Upper lobe of left lung (tissue), 6 donors: Measurements from ENCODE around the gene IL17A. TPM values are rescaled to one million over a fixed set of nuclear protein-coding genes. Genes with fewer than 3 reads are reported as not detected.

ENCODE experiments used
- ATAC-seq, 2 donors: fragments of 200-7000 bp; cut with Tn5 transposase; one replicate each; pipeline ENCODE4 v1.9.1; 2022; ENCODE audit warnings: mild to moderate bottlenecking in 2 of 2, moderate library complexity in 2 of 2; ENCODE audit not compliant: low FRiP score in 2 of 2
- DNase-seq, 2 donors: peaks; one replicate each; pipeline ENCODE4 v3.0.0-alpha.2; 2019 to 2020
- H3K27ac ChIP-seq, 4 donors: fragments of 200-600 bp; sonication (generic); one replicate each; pipeline ENCODE4 v1.5.1; 2016 to 2019
- H3K27me3 ChIP-seq, 4 donors: fragments of 200-600 bp; sonication (generic); one replicate each; pipeline ENCODE4 v1.5.1; 2017 to 2019
- H3K36me3 ChIP-seq, 4 donors: fragments of 200-600 bp; sonication (generic); one replicate each; pipeline ENCODE4 v1.5.1; 2016 to 2019
- H3K4me1 ChIP-seq, 4 donors: fragments of 200-600 bp; sonication (generic); one replicate each; pipeline ENCODE4 v1.5.1; 2018 to 2019
- H3K4me3 ChIP-seq, 4 donors: fragments of 200-600 bp; sonication (generic); one replicate each; pipeline ENCODE4 v1.5.1; 2017 to 2019; ENCODE audit warnings: mild to moderate bottlenecking in 2 of 4, moderate library complexity in 1 of 4
- H3K9me3 ChIP-seq, 4 donors: fragments of 200-600 bp; sonication (generic); one replicate each; pipeline ENCODE4 v1.5.1; 2018 to 2019
- CTCF ChIP-seq, 6 experiments: fragments of 450-650 bp in 4 of 6; fragments of 200-600 bp in 2 of 6; sonication (generic) in 2 of 6; IDR thresholded peaks; one replicate each; pipeline ENCODE4 v1.5.1; 2016 to 2019; ENCODE audit warnings: antibody characterized with exemption in 6 of 6
- EP300 ChIP-seq, 4 donors: sonication (generic); formaldehyde crosslinking; IDR thresholded peaks; one replicate each; pipeline ENCODE4 v1.5.1; 2017; ENCODE audit warnings: antibody characterized with exemption in 4 of 4, control low read depth in 2 of 4
- POLR2A ChIP-seq, 4 donors: fragments of 450-650 bp; IDR thresholded peaks; one replicate each; pipeline ENCODE4 v1.5.1; 2016 to 2017; ENCODE audit warnings: antibody characterized with exemption in 4 of 4, mild to moderate bottlenecking in 2 of 4
- POLR2AphosphoS5 ChIP-seq, 2 donors: sonication (generic); formaldehyde crosslinking; IDR thresholded peaks; one replicate each; pipeline ENCODE4 v1.5.1; 2017; ENCODE audit warnings: antibody characterized with exemption in 2 of 2
- WGBS, 2 donors: methylation state at CpG; one replicate each; pipeline ENCODE4 v1.1.5; 2017 to 2018; 5-methylcytosine and 5-hydroxymethylcytosine counted together
- total RNA-seq, 6 donors: library from RNA; depleted of rRNA in 4 of 6; stranded (reverse); fragments of >200 nt in 4 of 6; gene quantifications; one replicate each; pipeline versions ENCODE4 v1.1.0 to v1.2.1, GENCODE V29; 2016 to 2021
- donor health status: DM: no; HTN: no; CAD: no; lungs with moderate emphysema.
- donor health status: DM: no; HTN: yes; CAD: no; lungs with severe emphysema.

IL17A gene
- total RNA-seq, 6 donors from 2014 or later, result not detected

- Histone ChIP-seq H3K4me3 (no peak overlapping the region), H3K27ac (no peak overlapping the region), H3K27me3 (no peaks in the 10 kb centered on the region), H3K36me3 (no peaks in the 10 kb centered on the region), H3K4me1 (no peaks in the 10 kb centered on the region), H3K9me3 (no peaks in the 10 kb centered on the region)
- ATAC-seq (no peak), DNase-seq (no peak)
- TF ChIP-seq POLR2AphosphoS5 (IDR thresholded peaks at IDR 0.05) (no peak), CTCF (IDR thresholded peaks at IDR 0.05) (no peak)
Observed at GRCh38 chr6:52215787-52216186, 29.6 kb downstream of the IL17A start.

GRCh38 chr6:52216932-52217575, 30.9 kb downstream of the IL17A start:
- Histone ChIP-seq H3K36me3 (no peaks in the 10 kb centered on the region), H3K9me3 (no peaks in the 10 kb centered on the region), H3K4me3 (no peak overlapping the region), H3K27me3 (no peaks in the 10 kb centered on the region), H3K27ac (no peak overlapping the region), H3K4me1 (no peaks in the 10 kb centered on the region)
- no peak for ATAC-seq
- no peak for DNase-seq
- TF ChIP-seq POLR2A (IDR thresholded peaks at IDR 0.05) (no peak), EP300 (IDR thresholded peaks at IDR 0.05) (no peak), POLR2AphosphoS5 (IDR thresholded peaks at IDR 0.05) (no peak), CTCF (IDR thresholded peaks at IDR 0.05) (no peak)
- 84 to 89% methylated on average over 5 of the region's 5 CpGs for WGBS, 2 donors

- Histone ChIP-seq H3K4me3 (no peak overlapping the region), H3K9me3 (no peaks in the 10 kb centered on the region), H3K36me3 (no peaks in the 10 kb centered on the region), H3K27ac (no peak overlapping the region), H3K27me3 (no peaks in the 10 kb centered on the region), H3K4me1 (no peaks in the 10 kb centered on the region)
- ATAC-seq (no peak), DNase-seq (no peak)
- no peak for TF ChIP-seq CTCF (IDR thresholded peaks at IDR 0.05)
- TF ChIP-seq POLR2A (IDR thresholded peaks at IDR 0.05), result no peak
- no peak for TF ChIP-seq EP300 (IDR thresholded peaks at IDR 0.05)
- TF ChIP-seq POLR2AphosphoS5 (IDR thresholded peaks at IDR 0.05), result no peak
- WGBS, 2 donors, result 85 to 86% methylated on average over 2 of the region's 2 CpGs
Observed at GRCh38 chr6:52217761-52218160, 31.6 kb downstream of the IL17A start.

- Histone ChIP-seq H3K4me3 (no peak overlapping the region), H3K36me3 (no peaks in the 10 kb centered on the region), H3K27ac (no peak overlapping the region), H3K9me3 (no peaks in the 10 kb centered on the region), H3K4me1 (no peaks in the 10 kb centered on the region), H3K27me3 (no peaks in the 10 kb centered on the region)
- 51 to 58% methylated on average over 3 of the region's 3 CpGs for WGBS, 2 donors
- TF ChIP-seq CTCF (IDR thresholded peaks at IDR 0.05), result no peak
- no peak for TF ChIP-seq EP300 (IDR thresholded peaks at IDR 0.05)
- no peak for TF ChIP-seq POLR2AphosphoS5 (IDR thresholded peaks at IDR 0.05)
- no peak for TF ChIP-seq POLR2A (IDR thresholded peaks at IDR 0.05)
- DNase-seq, result no peak
- no peak for ATAC-seq
Observed at GRCh38 chr6:52221302-52221701, 35.1 kb downstream of the IL17A start.

GRCh38 chr6:52227495-52227894, 41.3 kb downstream of the IL17A start:
- H3K9me3 ChIP-seq, result no peaks in the 10 kb centered on the region
- no peaks in the 10 kb centered on the region for H3K36me3 ChIP-seq
- 57 to 90% methylated on average over 1 of the region's 1 CpG for WGBS, 2 donors
- no peaks in the 10 kb centered on the region for H3K4me1 ChIP-seq
- DNase-seq (no peak), ATAC-seq (no peak)
- H3K27me3 ChIP-seq, result no peaks in the 10 kb centered on the region
- H3K4me3 ChIP-seq, result no peak overlapping the region
- H3K27ac ChIP-seq, result no peak overlapping the region
- no peak for TF ChIP-seq CTCF (IDR thresholded peaks at IDR 0.05)
- TF ChIP-seq POLR2A (IDR thresholded peaks at IDR 0.05), result no peak
- TF ChIP-seq POLR2AphosphoS5 (IDR thresholded peaks at IDR 0.05), result no peak
- no peak for TF ChIP-seq EP300 (IDR thresholded peaks at IDR 0.05)
